Bronchial epithelial cell (primary cell): Measurements from ENCODE around the gene MEA1. TPM values are rescaled to one million over a fixed set of nuclear protein-coding genes. Genes with fewer than 3 reads are reported as not detected.

ENCODE experiments used
- DNase-seq: peaks from one replicate; pipeline ENCODE4 v3.0.0-alpha.2; 2010; ENCODE audit warnings: low read depth
- FAIRE-seq: peaks from 2 replicates; lab custom pipeline; 2011; peaks lifted over from hg19 to GRCh38; lab: Jason Lieb, UNC
- H3K27me3 ChIP-seq: 2 replicates; pipeline ENCODE4 v1.5.1; 2011; ENCODE audit warnings: low read length; ENCODE audit not compliant: control insufficient read depth, insufficient read depth
- H3K36me3 ChIP-seq: 2 replicates; pipeline ENCODE4 v1.5.1; 2011; ENCODE audit warnings: low read length; ENCODE audit not compliant: control insufficient read depth, insufficient read depth
- H3K4me3 ChIP-seq: 2 replicates; pipeline ENCODE4 v1.5.1; 2011; ENCODE audit warnings: mild to moderate bottlenecking, low read depth, low read length, control low read depth
- total RNA-seq: library from RNA; depleted of rRNA; stranded (reverse); fragments of >200 nt; gene quantifications from 2 replicates; pipeline ENCODE4 v1.2.1, GENCODE V29; 2014
- TF ChIP-seq, protein P1 (sequence below): IDR thresholded peaks from 2 replicates; pipeline ENCODE4 v1.5.1; 2011; ENCODE audit warnings: mild to moderate bottlenecking, moderate library complexity, low read length, control low read depth, inconsistent platforms; ENCODE audit not compliant: insufficient read depth, severe bottlenecking

The MEA1 gene
- total RNA-seq, 1 donor from 2014 or later = 62.4 TPM

DNA sequence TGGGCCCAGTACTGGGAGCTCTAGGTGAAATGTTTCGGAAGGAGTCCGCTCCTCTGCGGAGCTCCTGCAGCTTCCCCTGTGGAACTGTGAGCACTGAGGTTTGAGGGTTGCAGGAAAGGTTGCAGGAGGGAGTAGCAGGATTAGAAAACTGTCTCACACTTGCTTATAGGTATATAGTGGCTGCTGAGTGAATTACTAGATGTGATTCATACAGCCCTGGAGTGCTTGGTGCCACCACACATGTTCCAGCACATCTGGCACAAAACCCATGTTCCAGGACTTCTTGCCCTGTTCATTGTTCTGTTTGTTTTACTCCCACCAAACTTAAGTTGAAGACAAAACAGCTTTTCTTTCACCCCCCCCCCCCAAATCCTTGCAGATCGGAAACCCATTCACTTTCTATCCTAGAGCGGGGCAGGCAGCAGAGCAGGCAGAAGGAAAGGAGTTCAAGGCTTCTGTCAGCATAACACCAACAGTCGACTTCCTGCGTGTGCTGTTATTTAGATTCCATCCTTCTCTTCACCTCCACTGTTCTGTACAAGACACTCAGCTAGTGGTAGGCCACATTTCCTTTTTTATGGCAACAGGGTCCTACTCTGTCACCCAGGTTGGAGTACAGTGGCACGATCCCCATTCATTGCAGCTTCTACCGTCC, 34.1 kb downstream of the MEA1 start:
- no peaks in the 10 kb centered on the region for H3K36me3 ChIP-seq
- TF ChIP-seq, protein P1, sequence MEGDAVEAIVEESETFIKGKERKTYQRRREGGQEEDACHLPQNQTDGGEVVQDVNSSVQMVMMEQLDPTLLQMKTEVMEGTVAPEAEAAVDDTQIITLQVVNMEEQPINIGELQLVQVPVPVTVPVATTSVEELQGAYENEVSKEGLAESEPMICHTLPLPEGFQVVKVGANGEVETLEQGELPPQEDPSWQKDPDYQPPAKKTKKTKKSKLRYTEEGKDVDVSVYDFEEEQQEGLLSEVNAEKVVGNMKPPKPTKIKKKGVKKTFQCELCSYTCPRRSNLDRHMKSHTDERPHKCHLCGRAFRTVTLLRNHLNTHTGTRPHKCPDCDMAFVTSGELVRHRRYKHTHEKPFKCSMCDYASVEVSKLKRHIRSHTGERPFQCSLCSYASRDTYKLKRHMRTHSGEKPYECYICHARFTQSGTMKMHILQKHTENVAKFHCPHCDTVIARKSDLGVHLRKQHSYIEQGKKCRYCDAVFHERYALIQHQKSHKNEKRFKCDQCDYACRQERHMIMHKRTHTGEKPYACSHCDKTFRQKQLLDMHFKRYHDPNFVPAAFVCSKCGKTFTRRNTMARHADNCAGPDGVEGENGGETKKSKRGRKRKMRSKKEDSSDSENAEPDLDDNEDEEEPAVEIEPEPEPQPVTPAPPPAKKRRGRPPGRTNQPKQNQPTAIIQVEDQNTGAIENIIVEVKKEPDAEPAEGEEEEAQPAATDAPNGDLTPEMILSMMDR = no peak
- DNase-seq = peak; percentile 80
- peak; percentile 32 for FAIRE-seq
- peak overlapping the region; percentile 65 for H3K4me3 ChIP-seq
- no peaks in the 10 kb centered on the region for H3K27me3 ChIP-seq

DNA sequence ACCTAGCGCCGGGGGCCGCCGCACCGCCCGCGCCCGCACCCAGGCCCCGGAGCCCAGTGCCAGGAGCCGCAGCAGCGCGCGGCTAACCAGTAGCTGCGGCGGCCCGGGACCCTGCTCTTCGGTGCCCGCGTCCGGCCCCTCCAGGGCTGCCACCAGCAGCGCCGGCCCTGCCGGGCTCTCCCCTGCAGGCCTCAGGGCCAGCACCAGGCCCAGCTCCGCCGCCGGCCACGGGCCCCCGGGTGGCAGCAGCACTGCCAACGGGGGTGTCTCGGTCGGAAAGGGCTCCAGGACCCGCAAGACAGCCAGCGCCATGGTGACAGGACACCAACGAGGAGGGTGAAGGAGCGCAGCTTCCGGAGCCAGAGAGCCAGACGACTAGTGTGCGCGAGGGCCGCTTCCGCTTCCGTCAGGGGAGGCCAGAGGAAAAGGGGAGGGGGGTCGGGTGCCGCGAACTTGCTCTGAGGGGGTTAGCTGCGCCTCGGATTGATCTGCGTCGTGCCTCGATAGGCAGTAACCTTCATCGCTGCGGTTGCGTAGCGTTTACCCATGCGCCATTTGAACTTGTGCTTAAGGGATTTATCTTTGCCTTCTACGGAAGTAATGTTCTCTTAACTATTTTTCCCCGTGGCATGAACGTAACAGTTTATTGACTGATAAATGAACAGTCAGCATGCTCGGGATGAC, 34.8 kb downstream of the MEA1 start, which contains the start of gene PEX6:
Gene PEX6, minus strand, starts transcription at position 343 of the 684 bp plus-strand sequence. Its CDS starts 31 bp downstream, at position 312.
- TF ChIP-seq, protein P1 = no peak
- Histone ChIP-seq H3K4me3 (peak within 1 kb of the TSS; percentile 65), H3K36me3 (no peaks in the 10 kb centered on the region), H3K27me3 (no peaks in the 10 kb centered on the region)
- FAIRE-seq (no peak), DNase-seq (peak; percentile 60)

DNA sequence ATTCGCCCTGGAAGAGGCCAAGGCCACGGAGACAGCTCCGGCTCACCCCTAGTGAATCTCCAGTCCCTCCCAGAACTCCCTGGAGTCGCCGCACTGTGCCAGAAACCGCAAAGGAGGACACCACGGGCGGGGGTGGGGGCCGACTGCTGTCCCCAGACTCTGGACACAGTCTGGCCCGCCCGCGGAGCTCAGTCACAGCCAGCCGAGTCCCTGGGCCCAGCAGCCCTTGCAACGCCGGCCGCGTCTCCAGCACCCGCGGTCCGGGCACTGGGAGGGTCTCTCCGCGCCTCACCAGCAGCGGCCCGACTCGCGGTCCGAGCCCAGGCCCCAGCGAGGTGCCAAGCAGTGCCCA, 35.3 kb downstream of the MEA1 start:
- no peak for DNase-seq
- Histone ChIP-seq H3K36me3 (peaks cover 3% of the 10 kb centered on the region), H3K4me3 (peak overlapping the region; percentile 65), H3K27me3 (no peaks in the 10 kb centered on the region)
- TF ChIP-seq, protein P1 = no peak
- FAIRE-seq = no peak

DNA sequence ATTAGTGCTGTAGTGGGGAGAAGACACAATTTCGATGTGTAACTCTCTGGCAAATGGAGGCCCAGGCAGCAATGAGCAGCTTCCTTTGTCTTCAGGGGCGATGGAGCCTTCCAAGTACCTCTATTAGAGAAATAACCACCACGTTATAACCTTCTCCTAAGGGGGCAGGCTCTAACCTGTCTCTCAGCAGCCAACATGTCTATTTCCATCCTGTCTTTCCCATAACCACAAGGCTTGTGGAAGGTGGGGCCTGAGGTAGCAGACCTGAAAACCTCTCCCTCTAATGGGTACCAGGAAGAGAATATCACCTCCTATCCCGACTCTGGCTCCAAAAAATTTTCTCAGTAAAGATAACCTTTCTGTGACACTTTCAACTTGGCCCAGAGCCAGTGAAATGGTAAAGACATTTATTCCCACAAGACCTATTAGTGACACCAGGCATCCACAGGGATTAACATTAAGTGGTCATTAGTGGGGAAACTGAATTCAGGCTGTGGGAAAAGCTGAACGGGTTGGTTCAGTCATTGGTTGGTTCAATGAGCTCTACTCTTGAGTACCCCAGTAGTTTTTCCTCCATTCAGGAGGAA, 38.7 kb downstream of the MEA1 start:
- no peak for FAIRE-seq

DNA sequence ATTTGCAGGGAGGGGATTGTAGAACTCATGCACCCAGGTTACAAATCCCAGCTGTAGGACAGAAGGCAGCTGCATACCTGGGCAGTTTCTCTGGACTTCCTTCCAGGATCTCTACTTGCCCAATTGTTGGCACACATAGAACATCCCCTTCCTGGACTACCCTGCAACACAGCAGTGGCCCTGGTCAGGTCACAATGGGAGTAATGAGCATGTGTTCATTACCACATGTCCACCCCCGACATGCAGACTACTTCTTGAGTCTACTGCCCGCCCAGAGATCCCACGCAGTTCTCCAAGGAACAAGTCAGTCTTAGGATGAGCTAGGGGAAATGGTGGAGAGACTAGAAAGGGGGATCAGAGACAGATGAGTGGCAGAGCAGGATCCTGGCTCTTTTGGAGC, 39.8 kb downstream of the MEA1 start:
- no peak for FAIRE-seq
- H3K36me3 ChIP-seq = peaks cover 7% of the 10 kb centered on the region
- H3K4me3 ChIP-seq = no peak overlapping the region
- no peak for DNase-seq
- TF ChIP-seq, protein P1 = no peak
- H3K27me3 ChIP-seq = no peaks in the 10 kb centered on the region

More for the DNA sequence above, 38.7 kb downstream of the MEA1 start:
- Histone ChIP-seq H3K4me3 (no peak overlapping the region), H3K36me3 (peaks cover 3% of the 10 kb centered on the region), H3K27me3 (no peaks in the 10 kb centered on the region)
- DNase-seq = peak; percentile 87
- TF ChIP-seq, protein P1 = no peak
